K562 (cell line): Measurements from ENCODE around the gene PLEKHA8. TPM values are rescaled to one million over a fixed set of nuclear protein-coding genes. Genes with fewer than 3 reads are reported as not detected.
A peak's percentile ranks its signal among the peaks of the same experiment; 100 is the strongest.

Experiments
- ATAC-seq: fragments of 200-7000 bp; cut with Tn5 transposase; 3 replicates; pipeline ENCODE4 v1.9.1; 2020; ENCODE audit warnings: moderate library complexity
- BruUV-seq: library from RNA; stranded (reverse); fragments of 400-500 nt; replicated peaks from 2 replicates; lab custom pipeline; 2021; lab: Mats Ljungman, UMichigan
- CTCF ChIA-PET: fragments of 300-600 bp; formaldehyde crosslinking; extraction: SDS; loops from one replicate; lab custom pipeline; 2021; ENCODE audit warnings: low intra/inter-chr PET ratio; lab: Yijun Ruan, JAX
- POLR2A ChIA-PET: fragments of 300-600, 350-650 bp; sonication (Branson Sonifier 250); formaldehyde crosslinking; extraction: SDS; loops from one replicate; lab custom pipeline; 2021; ENCODE audit warnings: antibody characterized with exemption, inconsistent platforms; lab: Yijun Ruan, JAX
- DNase-seq, 4 experiments: peaks; one replicate each; pipeline versions ENCODE4 v3.0.0 to v3.0.0-alpha.2; 2011 to 2018; ENCODE audit warnings: low spot score in 3 of 4, mixed read lengths in 3 of 4; ENCODE audit errors: extremely low read depth in 1 of 4
- FAIRE-seq: peaks from 2 replicates; lab custom pipeline; 2011; peaks lifted over from hg19 to GRCh38; lab: Jason Lieb, UNC
- H2AFZ ChIP-seq: 2 replicates; pipeline ENCODE4 v1.6.0; 2011; ENCODE audit warnings: low read depth, low read length, control low read depth, inconsistent platforms
- H3K27ac ChIP-seq: fragments of 200-600 bp; 3 replicates; pipeline ENCODE4 v1.8.0; 2011; ENCODE audit warnings: low read depth, mild to moderate bottlenecking, control low read depth, inconsistent platforms, low read length, moderate library complexity, mixed read lengths; ENCODE audit errors: extremely low read depth
- H3K27me3 ChIP-seq, 2 experiments: fragments of 300-600 bp in 1 of 2; 2 replicates in 1 of 2; 3 replicates in 1 of 2; pipeline versions ENCODE4 v1.6.0 to v1.8.0; 2011; ENCODE audit warnings: inconsistent platforms in 2 of 2, low read length in 2 of 2, mild to moderate bottlenecking in 1 of 2, mixed read lengths in 1 of 2, moderate library complexity in 1 of 2; ENCODE audit not compliant: control insufficient read depth in 2 of 2, insufficient read depth in 2 of 2
- H3K36me3 ChIP-seq: fragments of 300-600 bp; 3 replicates; pipeline ENCODE4 v1.8.0; 2011; ENCODE audit warnings: mild to moderate bottlenecking, low read length, inconsistent platforms; ENCODE audit not compliant: control insufficient read depth, insufficient read depth
- H3K4me1 ChIP-seq, 2 experiments: fragments of 200-600 bp in 1 of 2; replicated peaks in 1 of 2; 2 replicates in 1 of 2; 3 replicates in 1 of 2; pipeline versions ENCODE4 v1.5.1 to v1.8.0; 2011; ENCODE audit warnings: inconsistent platforms in 2 of 2, low read length in 2 of 2, mild to moderate bottlenecking in 1 of 2, mixed read lengths in 1 of 2, moderate library complexity in 1 of 2; ENCODE audit not compliant: control insufficient read depth in 2 of 2, insufficient read depth in 2 of 2
- H3K4me2 ChIP-seq: 2 replicates; pipeline ENCODE4 v1.6.1; 2011; ENCODE audit warnings: low read length, control low read depth, inconsistent platforms, mixed read lengths; ENCODE audit not compliant: insufficient read depth
- H3K4me3 ChIP-seq: fragments of 200-600 bp; sonication (generic), shearing (Covaris generic); 2 replicates; pipeline ENCODE4 v1.5.1; 2016; ENCODE audit warnings: control low read depth, inconsistent platforms
- H3K79me2 ChIP-seq: fragments of 200-600 bp; 3 replicates; pipeline ENCODE4 v1.8.0; 2011; ENCODE audit warnings: low read length, inconsistent platforms; ENCODE audit not compliant: control insufficient read depth, insufficient read depth
- H3K9ac ChIP-seq, 2 experiments: 2 replicates each; pipeline versions ENCODE4 v1.6.0 to v1.6.1; 2011; ENCODE audit warnings: low read depth in 2 of 2, low read length in 2 of 2, control low read depth in 1 of 2, inconsistent platforms in 1 of 2, mild to moderate bottlenecking in 1 of 2, mixed read lengths in 1 of 2; ENCODE audit not compliant: insufficient read depth in 1 of 2
- H3K9me1 ChIP-seq: one replicate; pipeline ENCODE4 v1.6.0; 2011; ENCODE audit warnings: inconsistent platforms, mild to moderate bottlenecking, low read length, moderate library complexity; ENCODE audit not compliant: control insufficient read depth, insufficient read depth
- H3K9me3 ChIP-seq: replicated peaks from 2 replicates; pipeline ENCODE4 v1.5.1; 2011; ENCODE audit warnings: low read depth, low read length, inconsistent platforms; ENCODE audit not compliant: control insufficient read depth, insufficient read depth
- H4K20me1 ChIP-seq: replicated peaks from 2 replicates; pipeline ENCODE4 v1.6.1; 2011; ENCODE audit warnings: low read length, inconsistent platforms, mixed read lengths; ENCODE audit not compliant: control insufficient read depth, insufficient read depth
- ARID3A ChIP-seq: IDR thresholded peaks from 2 replicates; pipeline ENCODE4 v1.6.1; 2012; ENCODE audit warnings: low read depth, low read length, improper control_type of control experiment, borderline replicate concordance
- ARID3B ChIP-seq: fragments of 250-450 bp; sonication (Bioruptor Pico); IDR thresholded peaks from 2 replicates; pipeline ENCODE4 v1.4.0; 2020; ENCODE audit warnings: borderline replicate concordance
- C11orf30 ChIP-seq: fragments of 450-650 bp; IDR thresholded peaks from 2 replicates; pipeline ENCODE4 v1.6.1; 2016; ENCODE audit warnings: low read depth, mild to moderate bottlenecking
- DACH1 ChIP-seq: fragments of 450-650 bp; IDR thresholded peaks from 2 replicates; pipeline ENCODE4 v1.6.1; 2018; ENCODE audit not compliant: partially characterized antibody
- DPF2 ChIP-seq: fragments of 450-650 bp; IDR thresholded peaks from 2 replicates; pipeline ENCODE4 v1.6.1; 2016
- ILF3 ChIP-seq: fragments of 450-650 bp; IDR thresholded peaks from 2 replicates; pipeline ENCODE4 v1.6.1; 2018; ENCODE audit warnings: antibody characterized with exemption, mild to moderate bottlenecking, moderate library complexity, borderline replicate concordance
- JUN ChIP-seq, 2 experiments: sonication (generic) in 1 of 2; formaldehyde crosslinking in 1 of 2; IDR thresholded peaks; 2 replicates each; pipeline versions ENCODE4 v1.6.1 to v1.8.0; 2012 to 2022; ENCODE audit warnings: borderline replicate concordance in 2 of 2, mild to moderate bottlenecking in 2 of 2, improper control_type of control experiment in 1 of 2, low read depth in 1 of 2, low read length in 1 of 2, missing genetic modification reagents in 1 of 2
- MAFF ChIP-seq: IDR thresholded peaks from 2 replicates; pipeline ENCODE4 v1.6.1; 2012; ENCODE audit warnings: low read length, improper control_type of control experiment
- MAFK ChIP-seq: IDR thresholded peaks from 2 replicates; pipeline ENCODE4 v1.6.1; 2011; ENCODE audit warnings: low read length, improper control_type of control experiment
- ZNF316 ChIP-seq: fragments of 450-650 bp; IDR thresholded peaks from 2 replicates; pipeline ENCODE4 v1.6.1; 2016
- WGBS: fragments of 100-300 bp; shearing (Covaris generic); methylation state at CpG from one replicate; pipeline ENCODE4 v1.1.6; 2016; ENCODE audit warnings: low coverage, mixed read lengths; ENCODE audit not compliant: insufficient coverage; ENCODE audit errors: missing lambda C conversion rate; 5-methylcytosine and 5-hydroxymethylcytosine counted together
- in situ Hi-C: fragments of 300-500 bp; cut with MboI; formaldehyde crosslinking; loops from 4 replicates; pipeline ENCODE4 v1.15.0; 2018; ENCODE audit warnings: inconsistent platforms, mixed read lengths
- intact Hi-C: fragments of 100-400 bp; cut with micrococcal nuclease; formaldehyde crosslinking; loops from 2 replicates; pipeline ENCODE4 v1.14.2; 2022
- polyA plus RNA-seq, 8 experiments: library from polyadenylated mRNA; depleted of rRNA in 4 of 8; stranded (reverse) in 5 of 8; unstranded in 3 of 8; fragments of >200 nt; fragmentation: Nextera tagmentation in 2 of 8; fragmentation: Illumina TruSeq in 1 of 8; extraction: Ambion mirVana in 2 of 8; extraction: Trizol in 1 of 8; gene quantifications; 2 replicates each; pipeline versions ENCODE4 v1.2.1 to v1.2.3, GENCODE V29; 2011 to 2014; ENCODE audit warnings: inconsistent platforms in 1 of 8, missing spikeins in 1 of 8
- total RNA-seq, 7 experiments: library from RNA; depleted of rRNA in 6 of 7; stranded (reverse); fragments of >200 nt in 6 of 7; fragmentation: Illumina TruSeq in 2 of 7; extraction: Trizol in 2 of 7; gene quantifications; 2 replicates each; pipeline versions ENCODE4 v1.2.1 to v1.2.3, GENCODE V29; 2011 to 2021; ENCODE audit warnings: low replicate concordance in 1 of 7

The PLEKHA8 gene
- total and polyA plus RNA-seq, 9 of the 15 experiments (the other 6 are each of a cell fraction or from before 2014, with no cell fraction given): 3.2 to 16.3 (median 11.8) TPM

- no peak for ATAC-seq
- no peak overlapping the region for H3K4me2 ChIP-seq
- intact Hi-C loops: no loop called here
- TF ChIP-seq C11orf30 (peak; percentile 74), MAFK (peak; percentile 37; the same call in 1 of the 2 replicates), DACH1 (peak; percentile 1), ZNF316 (peak; percentile 82), MAFF (peak; percentile 62), JUN (IDR thresholded peaks at IDR 0.05; ENCODE audit: borderline replicate concordance, low read depth, low read length) (no peak), JUN (CRISPR knock-in tag; IDR thresholded peaks at IDR 0.05; ENCODE audit: borderline replicate concordance) (no peak), DPF2 (no peak), ARID3B (CRISPR knock-in tag) (no peak), ILF3 (no peak), ARID3A (no peak)
These were observed 75.9 kb downstream of the PLEKHA8 start for GRCh38 chr7:30104157-30104556.

More at GRCh38 chr7:30104157-30104556, 75.9 kb downstream of the PLEKHA8 start:
- H3K36me3 ChIP-seq: no peaks in the 10 kb centered on the region
- BruUV-seq: no TSS peak
- no peak overlapping the region for H3K9ac ChIP-seq
- no peak for FAIRE-seq
- H2AFZ ChIP-seq: no peak overlapping the region
- no peaks in the 10 kb centered on the region for H3K79me2 ChIP-seq
- no peaks in the 10 kb centered on the region for H3K27me3 ChIP-seq
- no peak for DNase-seq
- in situ Hi-C loops: no loop called here
- no peak overlapping the region for H3K27ac ChIP-seq
- H3K9me3 ChIP-seq: no peaks in the 10 kb centered on the region
- no peak overlapping the region for H3K4me3 ChIP-seq
- ChIA-PET POLR2A (interaction anchor here (1.7 kb wide), 1 partner anchor 33 kb away, joined by 3 read pairs; no protein-coding TSS in a partner anchor), CTCF (no interaction called here)
- no peaks in the 10 kb centered on the region; a peak in 1 of 5 replicates for H3K4me1 ChIP-seq
- H3K9me1 ChIP-seq: no peaks in the 10 kb centered on the region
- no peaks in the 10 kb centered on the region for H4K20me1 ChIP-seq
- WGBS: 0% methylated on average over 1 of the region's 1 CpG
